Nephron (organoid): ENCODE measurements around the gene TTC27.
"Not testable (repeated sequence)": the region's sequence is repeated elsewhere in the genome, so short reads cannot be mapped to it uniquely, and the experiment has no call there.

Experiments used
- H3K27ac Mint-ChIP-seq, 3 experiments: 2 replicates each; pipeline ENCODE4 v1.8.0; 2020; ENCODE audit warnings: mixed read lengths in 3 of 3, mild to moderate bottlenecking in 2 of 3, moderate library complexity in 1 of 3
- H3K27me3 Mint-ChIP-seq: 2 replicates; pipeline ENCODE4 v1.8.0; 2021; ENCODE audit warnings: low read depth, mild to moderate bottlenecking, moderate library complexity, mixed read lengths
- H3K36me3 Mint-ChIP-seq: 2 replicates; pipeline ENCODE4 v1.8.0; 2020; ENCODE audit warnings: low read depth, mixed read lengths
- H3K4me1 Mint-ChIP-seq: 2 replicates; pipeline ENCODE4 v1.8.0; 2020; ENCODE audit warnings: mixed read lengths
- H3K4me3 Mint-ChIP-seq, 3 experiments: 2 replicates each; pipeline ENCODE4 v1.8.0; 2020; ENCODE audit warnings: mild to moderate bottlenecking in 3 of 3, mixed read lengths in 3 of 3, moderate library complexity in 2 of 3
- H3K9me3 Mint-ChIP-seq: 2 replicates; pipeline ENCODE4 v1.8.0; 2020; ENCODE audit warnings: mixed read lengths
- CTCF ChIP-seq, 3 experiments: fragments of 200-600 bp; sonication (generic); IDR thresholded peaks; one replicate each; pipeline ENCODE4 v1.5.0; 2021; ENCODE audit warnings: antibody characterized with exemption in 3 of 3; ENCODE audit not compliant: unreplicated experiment in 3 of 3

TTC27 gene

DNA sequence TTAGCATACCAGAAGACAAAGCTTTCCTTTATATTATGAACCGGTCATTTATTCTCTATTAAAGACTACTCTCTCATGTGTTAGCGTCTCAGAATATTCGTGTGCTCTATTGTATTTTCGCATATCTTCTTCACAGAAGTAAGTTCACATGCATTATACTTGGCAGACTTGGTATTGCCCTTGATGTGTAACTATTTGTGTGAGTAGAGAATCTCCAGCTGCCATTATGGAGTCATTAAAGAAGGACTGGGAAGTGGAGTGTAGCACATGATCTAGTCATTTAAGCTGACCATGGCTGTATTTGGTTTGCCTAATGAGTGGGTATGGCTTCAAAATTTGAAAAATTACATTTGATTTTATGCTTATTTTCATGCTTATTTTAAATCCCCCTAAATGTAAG, 92.9 kb downstream of the TTC27 start:
- TF ChIP-seq CTCF (IDR thresholded peaks at IDR 0.05; ENCODE audit: unreplicated experiment in 3 of 3) = no peak
- H3K9me3 Mint-ChIP-seq = peaks cover 3% of the 10 kb centered on the region
- H3K4me1 Mint-ChIP-seq = peaks cover 19% of the 10 kb centered on the region
- H3K4me3 Mint-ChIP-seq = no peak overlapping the region
- peaks cover 25% of the 10 kb centered on the region for H3K36me3 Mint-ChIP-seq
- H3K27me3 Mint-ChIP-seq = no peaks in the 10 kb centered on the region
- no peak overlapping the region for H3K27ac Mint-ChIP-seq

DNA sequence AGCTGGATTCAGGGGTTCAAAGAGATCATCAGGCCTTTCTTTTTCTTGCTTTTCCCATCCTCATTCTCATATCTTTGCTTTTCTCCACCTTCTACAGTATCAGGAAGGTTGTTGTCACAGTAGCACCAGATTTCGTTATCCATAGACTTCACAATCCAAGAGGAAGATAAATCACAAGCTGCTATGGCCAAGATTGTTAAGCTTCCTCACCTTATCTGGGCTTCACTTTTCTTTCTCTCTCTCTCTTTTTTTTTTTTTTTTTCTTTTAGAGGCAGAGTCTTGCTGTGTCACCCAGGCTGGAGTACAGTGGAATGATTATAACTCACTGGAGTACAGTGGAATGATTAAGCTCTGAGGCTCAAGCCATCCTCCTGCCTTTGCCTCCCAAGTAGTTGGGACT, 93.5 kb downstream of the TTC27 start:
- Mint-ChIP-seq H3K4me1 (peaks cover 13% of the 10 kb centered on the region), H3K4me3 (no peak overlapping the region), H3K27me3 (no peaks in the 10 kb centered on the region), H3K27ac (no peak overlapping the region), H3K9me3 (peaks cover 6% of the 10 kb centered on the region), H3K36me3 (peaks cover 29% of the 10 kb centered on the region)
- TF ChIP-seq CTCF (IDR thresholded peaks at IDR 0.05; ENCODE audit: unreplicated experiment in 3 of 3) = no peak

GRCh38 chr2:32723467-32724079, 95.7 kb downstream of the TTC27 start:
- H3K27me3 Mint-ChIP-seq = no peaks in the 10 kb centered on the region
- H3K4me1 Mint-ChIP-seq = peaks cover 5% of the 10 kb centered on the region
- H3K27ac Mint-ChIP-seq = no peak overlapping the region
- peaks cover 44% of the 10 kb centered on the region for H3K36me3 Mint-ChIP-seq
- no peak overlapping the region for H3K4me3 Mint-ChIP-seq
- H3K9me3 Mint-ChIP-seq = peaks cover 16% of the 10 kb centered on the region
- no peak for TF ChIP-seq CTCF (IDR thresholded peaks at IDR 0.05; ENCODE audit: unreplicated experiment in 3 of 3)

GRCh38 chr2:32726678-32727077, 98.8 kb downstream of the TTC27 start:
- not testable (repeated sequence) for H3K27me3 Mint-ChIP-seq, H3K4me1 Mint-ChIP-seq, H3K27ac Mint-ChIP-seq, H3K4me3 Mint-ChIP-seq
- H3K9me3 Mint-ChIP-seq = peaks cover 16% of the 10 kb centered on the region
- peaks cover 48% of the 10 kb centered on the region for H3K36me3 Mint-ChIP-seq

DNA sequence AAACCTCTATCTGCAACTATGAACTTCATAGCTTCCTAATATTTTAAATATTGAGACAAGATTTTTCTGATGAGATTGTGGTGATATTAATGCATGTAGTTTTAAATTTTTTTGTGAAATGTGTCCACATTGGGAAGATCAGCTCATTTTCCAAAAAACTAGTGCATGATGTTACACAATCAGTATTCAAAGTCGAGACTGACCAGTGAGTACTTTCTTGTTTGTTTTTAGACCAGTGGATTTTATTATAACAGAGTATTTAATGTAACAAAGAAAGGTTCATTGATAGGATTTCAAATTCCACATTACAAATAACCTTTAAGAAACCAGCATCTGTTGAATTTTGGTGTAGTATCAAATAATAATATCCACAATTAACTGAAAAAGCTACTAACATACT, 99.3 kb downstream of the TTC27 start:
- H3K27me3 Mint-ChIP-seq = peaks cover 4% of the 10 kb centered on the region
- peaks cover 46% of the 10 kb centered on the region for H3K36me3 Mint-ChIP-seq
- TF ChIP-seq CTCF (IDR thresholded peaks at IDR 0.05; ENCODE audit: unreplicated experiment in 3 of 3) = no peak
- peaks cover 16% of the 10 kb centered on the region for H3K9me3 Mint-ChIP-seq
- peaks cover 3% of the 10 kb centered on the region for H3K4me1 Mint-ChIP-seq
- H3K4me3 Mint-ChIP-seq = no peak overlapping the region
- H3K27ac Mint-ChIP-seq = no peak overlapping the region

- not testable (repeated sequence) for H3K4me3 Mint-ChIP-seq, H3K27ac Mint-ChIP-seq, H3K27me3 Mint-ChIP-seq
- peaks cover 19% of the 10 kb centered on the region for H3K4me1 Mint-ChIP-seq
- peaks cover 13% of the 10 kb centered on the region for H3K9me3 Mint-ChIP-seq
- peaks cover 23% of the 10 kb centered on the region for H3K36me3 Mint-ChIP-seq
Measured at GRCh38 chr2:32730958-32731357, 103.1 kb downstream of the TTC27 start.

- no peak for TF ChIP-seq CTCF (IDR thresholded peaks at IDR 0.05; ENCODE audit: unreplicated experiment in 3 of 3)
- peaks cover 3% of the 10 kb centered on the region for H3K9me3 Mint-ChIP-seq
- H3K27me3 Mint-ChIP-seq = peaks cover 4% of the 10 kb centered on the region
- H3K27ac Mint-ChIP-seq = no peak overlapping the region
- H3K4me1 Mint-ChIP-seq = peaks cover 19% of the 10 kb centered on the region
- H3K36me3 Mint-ChIP-seq = peaks cover 18% of the 10 kb centered on the region
- H3K4me3 Mint-ChIP-seq = no peak overlapping the region
Measured at GRCh38 chr2:32732120-32732519, 104.3 kb downstream of the TTC27 start.
